ENCODE measurements around the gene ABCC1.

The ABCC1 gene

GRCh38 chr16:16113076-16113475, 163.7 kb downstream of the ABCC1 start:
- DNase-seq = no peak

DNA sequence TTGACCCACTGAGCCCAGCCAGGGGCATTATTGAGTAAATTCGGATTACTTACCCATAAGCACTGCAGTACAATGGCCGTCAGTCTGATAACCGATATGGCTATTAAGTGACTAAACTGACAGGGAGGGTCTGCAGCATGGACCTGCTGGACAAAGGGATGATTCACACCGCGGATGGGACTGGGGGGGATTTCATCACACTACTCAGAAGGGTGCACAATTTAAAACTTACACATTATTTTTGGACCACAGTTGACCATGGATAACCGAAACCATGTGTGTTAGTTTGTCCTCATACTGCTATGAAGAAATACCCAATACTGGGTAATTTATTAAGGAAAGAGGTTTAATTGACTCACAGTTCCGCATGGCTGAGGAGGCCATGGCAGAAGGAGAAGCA, 167.4 kb downstream of the ABCC1 start:
- DNase-seq = no peak

- no peak for DNase-seq
Observed at GRCh38 chr16:16118337-16118736, 168.9 kb downstream of the ABCC1 start.

- no peak for DNase-seq
Observed at GRCh38 chr16:16120044-16120381, 170.6 kb downstream of the ABCC1 start.

GRCh38 chr16:16120382-16121184, 171.2 kb downstream of the ABCC1 start:
- DNase-seq = no peak

- DNase-seq = no peak
Observed at GRCh38 chr16:16121185-16121727, 171.8 kb downstream of the ABCC1 start.

DNA sequence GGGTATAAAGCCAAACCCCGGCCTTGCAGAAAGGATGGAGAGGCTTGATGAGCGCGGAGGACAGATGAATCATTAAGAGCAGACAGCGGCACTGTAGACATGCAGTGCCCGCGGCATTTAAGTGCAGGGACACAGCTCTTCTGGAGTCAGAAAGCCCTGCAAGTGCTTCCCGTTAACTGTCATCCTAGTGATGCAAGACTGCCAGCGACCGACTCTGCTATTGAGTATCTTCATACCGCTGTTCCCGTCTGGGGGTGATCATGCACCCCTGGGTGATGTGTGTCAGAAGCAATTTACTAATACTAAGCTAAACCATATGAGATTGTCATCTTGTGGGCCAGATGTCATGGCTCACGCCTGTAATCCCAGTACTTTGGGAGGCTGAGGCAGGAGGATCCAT, 172.8 kb downstream of the ABCC1 start:
- DNase-seq = no peak

GRCh38 chr16:16124438-16124837, 175.0 kb downstream of the ABCC1 start:
- no peak for DNase-seq

GRCh38 chr16:16124974-16125373, 175.6 kb downstream of the ABCC1 start:
- DNase-seq = no peak

DNA sequence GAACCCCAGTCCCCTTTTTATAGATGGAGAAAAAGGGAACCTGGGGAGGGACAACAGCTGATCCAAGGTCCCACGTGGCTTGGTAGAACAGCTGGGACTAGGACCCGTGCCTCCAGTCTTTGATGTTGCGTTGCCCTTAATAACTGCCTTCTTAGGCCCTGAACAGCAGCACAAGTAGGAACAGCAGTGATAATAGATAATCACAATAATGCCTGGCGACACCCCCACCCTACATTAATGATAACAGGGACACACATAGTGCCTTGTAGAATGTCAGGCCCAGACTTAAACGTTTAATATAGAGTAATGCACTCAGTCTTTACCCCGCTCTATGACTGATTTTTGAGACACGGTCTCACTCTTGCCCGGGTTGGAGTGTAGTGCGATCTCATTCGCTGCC, 177.5 kb downstream of the ABCC1 start:
- DNase-seq = no peak

DNA sequence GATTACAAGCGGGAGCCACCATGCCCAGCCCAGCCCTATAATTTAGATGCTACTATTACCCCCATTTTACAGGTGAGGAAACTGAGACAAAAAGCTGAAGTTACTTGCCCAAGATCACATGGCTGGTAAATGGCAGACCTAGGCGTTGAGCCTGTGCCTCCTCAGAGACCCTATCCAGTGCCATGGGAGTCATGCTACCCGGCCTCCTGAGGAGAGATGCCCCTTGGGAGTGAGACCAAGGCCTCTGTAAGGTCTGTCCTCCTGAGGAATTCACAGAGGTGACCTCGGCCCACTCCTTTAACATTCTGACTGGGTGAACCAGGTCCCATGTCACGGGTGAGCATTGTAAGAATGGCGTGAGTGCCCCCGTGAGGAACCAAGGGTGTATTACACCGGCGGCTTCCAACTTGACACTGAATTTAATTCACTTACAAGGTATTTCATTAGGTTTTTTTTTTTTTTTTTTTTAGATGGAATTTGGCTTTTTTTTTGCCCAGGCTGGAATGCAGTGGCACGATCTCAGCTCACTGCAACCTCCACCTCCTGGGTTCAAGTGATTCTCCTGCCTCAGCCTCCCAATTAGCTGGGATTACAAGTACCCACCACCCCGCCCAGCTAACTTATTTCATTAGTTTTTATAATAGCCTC, 178.2 kb downstream of the ABCC1 start:
- peak; percentile 67 for DNase-seq

GRCh38 chr16:16131204-16131603, 181.8 kb downstream of the ABCC1 start:
- no peak for DNase-seq

- no peak for DNase-seq
Observed at GRCh38 chr16:16131659-16132058, 182.2 kb downstream of the ABCC1 start.

- DNase-seq = no peak
Observed at GRCh38 chr16:16133943-16134604, 184.7 kb downstream of the ABCC1 start.

- no peak for DNase-seq
Observed at GRCh38 chr16:16136588-16136987, 187.2 kb downstream of the ABCC1 start.

GRCh38 chr16:16137110-16137509, 187.7 kb downstream of the ABCC1 start:
- DNase-seq = no peak

DNA sequence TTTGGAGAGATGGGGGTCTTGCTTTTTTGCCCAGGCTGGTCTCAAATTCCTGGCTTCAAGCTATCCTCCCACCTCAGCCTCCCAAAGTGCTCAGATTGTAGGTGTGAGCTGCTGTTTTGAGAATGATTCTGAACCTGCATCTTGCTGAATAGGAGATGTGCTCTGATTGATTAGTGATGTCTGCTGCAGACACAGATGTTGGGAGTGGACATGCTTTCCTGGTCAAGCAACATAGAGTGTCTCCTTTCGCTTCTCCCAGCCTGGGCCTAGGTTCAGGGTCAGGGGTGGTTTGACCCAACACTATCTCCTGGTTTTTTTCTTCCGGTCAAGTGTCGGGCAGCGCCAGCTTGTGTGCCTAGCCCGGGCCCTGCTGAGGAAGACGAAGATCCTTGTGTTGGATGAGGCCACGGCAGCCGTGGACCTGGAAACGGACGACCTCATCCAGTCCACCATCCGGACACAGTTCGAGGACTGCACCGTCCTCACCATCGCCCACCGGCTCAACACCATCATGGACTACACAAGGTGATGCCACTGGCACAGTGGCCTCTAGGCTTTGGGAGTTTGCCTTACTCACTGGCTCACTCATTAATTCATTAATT, 188.7 kb downstream of the ABCC1 start:
- no peak for DNase-seq

DNA sequence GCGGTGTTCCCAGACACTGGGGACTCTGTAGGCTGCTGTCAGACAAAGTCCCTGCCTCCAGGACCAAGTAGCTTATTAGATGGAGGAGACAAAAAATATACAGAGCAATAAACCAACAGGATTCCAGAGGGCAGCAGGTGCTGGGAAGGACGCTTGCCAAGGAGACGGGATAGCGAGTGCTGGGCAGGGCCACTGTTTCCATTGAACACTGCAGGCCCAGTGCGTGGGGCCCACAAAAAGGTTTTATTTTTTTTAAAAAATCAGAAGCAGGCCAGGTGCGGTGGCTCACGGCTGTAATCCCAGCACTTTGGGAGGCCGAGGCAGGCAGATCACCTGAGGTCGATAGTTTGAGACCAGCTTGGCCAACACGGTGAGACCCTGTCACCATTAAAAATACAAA, 189.6 kb downstream of the ABCC1 start:
- no peak for DNase-seq

DNA sequence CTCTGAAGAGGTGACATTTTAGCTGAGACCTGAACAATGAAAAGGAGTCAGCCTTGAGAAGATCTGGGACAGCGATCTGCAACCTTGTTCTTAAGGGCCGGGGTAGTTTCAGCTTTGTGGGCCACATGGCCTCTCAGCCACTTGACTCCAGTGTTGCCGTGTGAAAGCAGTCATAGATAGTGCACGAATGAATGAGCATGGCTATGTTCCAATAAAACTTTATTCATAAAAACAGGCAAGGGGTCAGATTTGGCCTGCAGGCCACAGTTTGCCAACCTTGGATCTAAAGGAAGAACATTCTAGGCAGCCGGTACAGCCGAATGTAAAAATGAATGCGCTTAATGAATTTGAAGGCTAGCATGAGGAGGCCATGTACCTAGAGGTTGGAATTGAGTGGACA, 190.4 kb downstream of the ABCC1 start:
- no peak for DNase-seq

GRCh38 chr16:16140537-16140936, 191.1 kb downstream of the ABCC1 start:
- no peak for DNase-seq

GRCh38 chr16:16141141-16141540, 191.7 kb downstream of the ABCC1 start:
- DNase-seq = no peak

DNA sequence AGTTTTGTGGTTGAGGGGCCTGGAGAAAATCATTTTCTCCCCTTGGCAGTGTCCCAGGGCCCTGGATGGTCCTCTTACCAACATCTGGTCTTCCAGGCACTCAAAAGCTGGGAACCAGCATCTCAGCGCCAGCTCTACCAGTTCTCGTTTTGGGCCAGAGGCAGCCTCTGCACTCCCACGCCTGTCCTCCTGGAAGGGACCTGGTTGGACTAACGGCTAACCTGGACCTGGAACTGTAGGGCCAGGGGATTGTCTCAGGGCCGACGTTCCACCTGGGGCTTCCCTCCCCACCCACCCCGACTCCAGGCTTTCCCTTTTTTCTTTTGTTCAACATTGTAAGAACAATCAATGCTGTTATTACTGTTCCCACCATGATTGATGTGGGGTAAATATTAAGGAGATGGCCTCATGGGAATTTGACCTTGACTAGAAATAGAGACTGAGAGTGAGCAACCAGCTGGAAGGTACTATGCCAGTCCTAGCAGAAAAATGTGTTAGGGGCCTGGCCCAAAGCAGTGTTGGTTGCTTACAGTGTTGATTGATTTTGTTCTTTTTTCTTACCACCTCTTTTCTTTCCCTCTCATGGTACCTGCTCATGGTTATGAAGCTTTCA, 192.5 kb downstream of the ABCC1 start:
- DNase-seq = no peak

Data from fibroblast of skin of right biceps (primary cell).